HepG2 (cell line): Measurements from ENCODE around the gene CLIC5. TPM values are rescaled to one million over a fixed set of nuclear protein-coding genes. Genes with fewer than 3 reads are reported as not detected.

Source experiments
- ARID5B ChIP-seq: IDR thresholded peaks from 2 replicates; pipeline ENCODE4 v1.4.0; 2020; ENCODE audit warnings: mild to moderate bottlenecking, missing genetic modification reagents
- ATAD3A ChIP-seq: sonication (generic); formaldehyde crosslinking; IDR thresholded peaks from 2 replicates; pipeline ENCODE4 v1.4.0; 2020; ENCODE audit warnings: missing genetic modification reagents
- CREBL2 ChIP-seq: sonication (generic); formaldehyde crosslinking; IDR thresholded peaks from 2 replicates; pipeline ENCODE4 v1.8.1; 2023; ENCODE audit warnings: missing genetic modification reagents, mild to moderate bottlenecking, borderline replicate concordance
- DZIP1 ChIP-seq: sonication (generic); formaldehyde crosslinking; IDR thresholded peaks from 2 replicates; pipeline ENCODE4 v1.5.0; 2020; ENCODE audit warnings: mild to moderate bottlenecking, missing genetic modification reagents
- ELF1 ChIP-seq: sonication (generic); formaldehyde crosslinking; IDR thresholded peaks from 2 replicates; pipeline ENCODE4 v1.4.0; 2020; ENCODE audit warnings: missing genetic modification reagents
- KAT8 ChIP-seq: IDR thresholded peaks from 2 replicates; pipeline ENCODE4 v1.6.1; 2016; ENCODE audit warnings: missing genetic modification reagents, missing compliant biosample characterization
- KLF16 ChIP-seq, 2 experiments: sonication (generic) in 1 of 2; formaldehyde crosslinking in 1 of 2; IDR thresholded peaks; 2 replicates each; pipeline versions ENCODE4 v1.6.1 to v1.8.0; 2016 to 2023; ENCODE audit warnings: missing genetic modification reagents in 2 of 2, missing compliant biosample characterization in 1 of 2
- MBD4 ChIP-seq: IDR thresholded peaks from 2 replicates; pipeline ENCODE4 v1.6.1; 2012; ENCODE audit warnings: low read length, inconsistent platforms, borderline replicate concordance
- MIXL1 ChIP-seq: IDR thresholded peaks from 2 replicates; pipeline ENCODE4 v1.6.1; 2016
- POLR2A ChIP-seq, 2 experiments: IDR thresholded peaks; 2 replicates each; pipeline ENCODE4 v1.6.1; 2011; ENCODE audit warnings: low read depth in 2 of 2, low read length in 2 of 2, mild to moderate bottlenecking in 1 of 2, moderate library complexity in 1 of 2; ENCODE audit not compliant: insufficient read depth in 1 of 2
- RFX3 ChIP-seq: IDR thresholded peaks from 2 replicates; pipeline ENCODE4 v1.6.1; 2016; ENCODE audit warnings: missing biosample characterization, missing genetic modification reagents
- RFX5 ChIP-seq: IDR thresholded peaks from 2 replicates; pipeline ENCODE4 v1.6.1; 2011; ENCODE audit warnings: low read depth, low read length, improper control_type of control experiment
- SP5 ChIP-seq: IDR thresholded peaks from 2 replicates; pipeline ENCODE4 v1.6.1; 2016; ENCODE audit warnings: low read depth, borderline replicate concordance
- ZBTB21 ChIP-seq: sonication (generic); formaldehyde crosslinking; IDR thresholded peaks from 2 replicates; pipeline ENCODE4 v1.4.0; 2020; ENCODE audit warnings: missing genetic modification reagents
- ZFP37 ChIP-seq: sonication (generic); formaldehyde crosslinking; IDR thresholded peaks from 2 replicates; pipeline ENCODE4 v1.4.0; 2020; ENCODE audit warnings: missing genetic modification reagents, borderline replicate concordance
- ZFP91 ChIP-seq: sonication (generic); formaldehyde crosslinking; IDR thresholded peaks from 2 replicates; pipeline ENCODE4 v1.9.0; 2022; ENCODE audit warnings: missing genetic modification reagents, mild to moderate bottlenecking, borderline replicate concordance
- ZNF597 ChIP-seq: sonication (generic); formaldehyde crosslinking; IDR thresholded peaks from 2 replicates; pipeline ENCODE4 v1.5.0; 2020; ENCODE audit warnings: missing genetic modification reagents
- ZNF788 ChIP-seq: sonication (generic); formaldehyde crosslinking; IDR thresholded peaks from 2 replicates; pipeline ENCODE4 v1.5.0; 2020; ENCODE audit warnings: mild to moderate bottlenecking, missing genetic modification reagents, borderline replicate concordance
- ZNF878 ChIP-seq: sonication (generic); formaldehyde crosslinking; IDR thresholded peaks from 2 replicates; pipeline ENCODE4 v1.8.1; 2023; ENCODE audit warnings: mild to moderate bottlenecking, missing genetic modification reagents, moderate library complexity
- polyA plus RNA-seq, 8 experiments: library from polyadenylated mRNA; depleted of rRNA in 3 of 8; stranded (reverse) in 7 of 8; unstranded in 1 of 8; fragments of >200 nt; fragmentation: Illumina TruSeq in 4 of 8; extraction: Trizol in 4 of 8; gene quantifications; 2 replicates each; pipeline versions ENCODE4 v1.2.1 to v1.2.3, GENCODE V29; 2011 to 2016; ENCODE audit warnings: low read depth in 4 of 8, missing spikeins in 1 of 8, mixed read lengths in 1 of 8; ENCODE audit not compliant: insufficient read depth in 1 of 8
- total RNA-seq, 5 experiments: library from RNA; depleted of rRNA; stranded (reverse); fragments of >200 nt; fragmentation: Illumina TruSeq; extraction: Trizol; gene quantifications; 2 replicates each; pipeline ENCODE4 v1.2.3, GENCODE V29; 2016; ENCODE audit warnings: low read depth in 1 of 5

The CLIC5 gene
- total and polyA plus RNA-seq, 2 of the 13 experiments (the other 11 are each of a cell fraction or from before 2014, with no cell fraction given), result not detected

GRCh38 chr6:45930420-45931040 lies 85.1 kb downstream of the CLIC5 start (continued):
- TF ChIP-seq ARID5B (no peak), RFX5 (no peak), MBD4 (no peak), DZIP1 (CRISPR knock-in tag) (no peak), KLF16 (CRISPR knock-in tag; IDR thresholded peaks at IDR 0.05) (no peak), ELF1 (CRISPR knock-in tag) (no peak), RFX3 (CRISPR knock-in tag) (no peak), ZNF878 (CRISPR knock-in tag) (no peak), ZFP91 (CRISPR knock-in tag) (no peak), POLR2A (IDR thresholded peaks at IDR 0.05; ENCODE audit: insufficient read depth in 1 of 2, low read depth in 2 of 2, low read length in 2 of 2) (no peak), KAT8 (CRISPR knock-in tag) (no peak), ZBTB21 (CRISPR knock-in tag) (no peak), SP5 (no peak), MIXL1 (CRISPR knock-in tag) (peak; percentile 75), ATAD3A (CRISPR knock-in tag) (no peak), ZNF597 (no peak), ZNF788 (CRISPR knock-in tag) (no peak), CREBL2 (CRISPR knock-in tag) (no peak), ZFP37 (CRISPR knock-in tag) (no peak)
